Ecto neural progenitor cell (in vitro differentiated cells): ENCODE data around the gene STON2.
A peak's percentile ranks its signal among the peaks of the same experiment; 100 is the strongest.

Source experiments
- DNase-seq: peaks from one replicate; pipeline ENCODE4 v3.0.0-alpha.2; 2018; ENCODE audit warnings: low spot score

STON2 gene

GRCh38 chr14:81331229-81332021 lies 68.7 kb downstream of the STON2 start:
- DNase-seq: no peak

GRCh38 chr14:81330619-81331122 lies 69.5 kb downstream of the STON2 start:
- DNase-seq: no peak

- no peak for DNase-seq
Observed at GRCh38 chr14:81329640-81330381, 70.3 kb downstream of the STON2 start.

- DNase-seq: no peak
Observed at GRCh38 chr14:81326451-81326850, 73.7 kb downstream of the STON2 start.

- DNase-seq: peak; percentile 68
Observed at GRCh38 chr14:81324011-81324410, 76.1 kb downstream of the STON2 start.

- DNase-seq: no peak
Observed at GRCh38 chr14:81323093-81323492, 77.0 kb downstream of the STON2 start.

- no peak for DNase-seq
Observed at GRCh38 chr14:81319946-81320345, 80.2 kb downstream of the STON2 start.

GRCh38 chr14:81319314-81319713 lies 80.8 kb downstream of the STON2 start:
- no peak for DNase-seq

GRCh38 chr14:81315341-81315740 lies 84.8 kb downstream of the STON2 start:
- peak; percentile 64 for DNase-seq

GRCh38 chr14:81314443-81315175 lies 85.5 kb downstream of the STON2 start:
- no peak for DNase-seq

- DNase-seq: no peak
Observed at GRCh38 chr14:81313775-81314429, 86.2 kb downstream of the STON2 start.

GRCh38 chr14:81313200-81313599 lies 86.9 kb downstream of the STON2 start:
- DNase-seq: no peak

- DNase-seq: no peak
Observed at GRCh38 chr14:81312289-81312876, 87.7 kb downstream of the STON2 start.

- no peak for DNase-seq
Observed at GRCh38 chr14:81311778-81312177, 88.3 kb downstream of the STON2 start.

GRCh38 chr14:81311141-81311540 lies 89.0 kb downstream of the STON2 start:
- DNase-seq: no peak

GRCh38 chr14:81310606-81311005 lies 89.5 kb downstream of the STON2 start:
- no peak for DNase-seq

GRCh38 chr14:81309511-81309910 lies 90.6 kb downstream of the STON2 start:
- DNase-seq: no peak

- no peak for DNase-seq
Observed at GRCh38 chr14:81305743-81306142, 94.4 kb downstream of the STON2 start.

- no peak for DNase-seq
Observed at GRCh38 chr14:81305065-81305464, 95.1 kb downstream of the STON2 start.

- DNase-seq: no peak
Observed at GRCh38 chr14:81303258-81303935, 96.7 kb downstream of the STON2 start.

GRCh38 chr14:81302638-81303037 lies 97.5 kb downstream of the STON2 start:
- no peak for DNase-seq
